HepG2 (cell line): Measurements from ENCODE around the gene KIF13A. TPM values are rescaled to one million over a fixed set of nuclear protein-coding genes. Genes with fewer than 3 reads are reported as not detected.

Experiments
- ATAC-seq: fragments of 200-7000 bp; cut with Tn5 transposase; 3 replicates; pipeline ENCODE4 v1.9.1; 2020; ENCODE audit warnings: mild to moderate bottlenecking, moderate library complexity
- BruUV-seq: library from RNA; stranded (reverse); fragments of 400-500 nt; replicated peaks from 2 replicates; lab custom pipeline; 2021; lab: Mats Ljungman, UMichigan
- CTCF ChIA-PET: fragments of 300-600 bp; formaldehyde crosslinking; extraction: SDS; loops from one replicate; lab custom pipeline; 2021; ENCODE audit warnings: low total read pairs, inconsistent platforms, low intra/inter-chr PET ratio; lab: Yijun Ruan, JAX
- POLR2A ChIA-PET: fragments of 350-600 bp; sonication (Branson Sonifier 250); formaldehyde crosslinking; loops from one replicate; lab custom pipeline; 2020; ENCODE audit warnings: antibody characterized with exemption, inconsistent platforms; lab: Yijun Ruan, JAX
- DNase-seq: peaks from one replicate; pipeline ENCODE4 v3.0.0-alpha.2; 2015; ENCODE audit warnings: low spot score
- FAIRE-seq: peaks from 3 replicates; lab custom pipeline; 2011; peaks lifted over from hg19 to GRCh38; lab: Jason Lieb, UNC
- H2AFZ ChIP-seq: one replicate; pipeline ENCODE4 v1.6.1; 2011; ENCODE audit warnings: low read length, inconsistent platforms
- H3K27ac ChIP-seq: fragments of 300-600 bp; 3 replicates; pipeline ENCODE4 v1.8.0; 2011; ENCODE audit warnings: mixed run types, mild to moderate bottlenecking, mixed read lengths, low read length, inconsistent platforms; ENCODE audit not compliant: insufficient read depth; ENCODE audit errors: extremely low read length
- H3K27me3 ChIP-seq, 2 experiments: fragments of 200-600 bp in 1 of 2; 2 replicates in 1 of 2; 3 replicates in 1 of 2; pipeline versions ENCODE4 v1.6.0 to v1.8.0; 2011; ENCODE audit warnings: low read length in 2 of 2, mild to moderate bottlenecking in 2 of 2, moderate library complexity in 2 of 2, inconsistent platforms in 1 of 2; ENCODE audit not compliant: insufficient read depth in 2 of 2, control insufficient read depth in 1 of 2
- H3K36me3 ChIP-seq, 2 experiments: fragments of 200-600 bp in 1 of 2; replicated peaks in 1 of 2; 2 replicates in 1 of 2; 3 replicates in 1 of 2; pipeline versions ENCODE4 v1.5.1 to v1.8.0; 2011; ENCODE audit warnings: low read length in 2 of 2, inconsistent platforms in 1 of 2; ENCODE audit not compliant: insufficient read depth in 2 of 2, control insufficient read depth in 1 of 2
- H3K4me1 ChIP-seq: 2 replicates; pipeline ENCODE4 v1.5.1; 2012; ENCODE audit warnings: low read length, inconsistent platforms; ENCODE audit not compliant: insufficient read depth
- H3K4me2 ChIP-seq: 2 replicates; pipeline ENCODE4 v1.6.0; 2011; ENCODE audit warnings: low read depth, low read length, inconsistent platforms
- H3K4me3 ChIP-seq, 3 experiments: fragments of 200-600 bp in 1 of 3; sonication (generic), shearing (Covaris generic) in 1 of 3; replicated peaks in 1 of 3; 2 replicates each; pipeline ENCODE4 v1.5.1; 2011 to 2016; ENCODE audit warnings: low read length in 3 of 3, inconsistent platforms in 2 of 3, low read depth in 2 of 3, mild to moderate bottlenecking in 2 of 3, control low read depth in 1 of 3, mixed read lengths in 1 of 3; ENCODE audit not compliant: insufficient read depth in 1 of 3
- H3K79me2 ChIP-seq: one replicate; pipeline ENCODE4 v1.6.1; 2011; ENCODE audit warnings: low read length, inconsistent platforms; ENCODE audit not compliant: insufficient read depth
- H3K9ac ChIP-seq: 2 replicates; pipeline ENCODE4 v1.6.0; 2011; ENCODE audit warnings: mild to moderate bottlenecking, low read depth, low read length, inconsistent platforms; ENCODE audit not compliant: insufficient read depth
- H3K9me3 ChIP-seq: 2 replicates; pipeline ENCODE4 v1.5.1; 2012; ENCODE audit warnings: mild to moderate bottlenecking, low read length
- H4K20me1 ChIP-seq: 2 replicates; pipeline ENCODE4 v1.6.0; 2011; ENCODE audit warnings: inconsistent platforms, mild to moderate bottlenecking, low read length, moderate library complexity; ENCODE audit not compliant: insufficient read depth
- HNF1A ChIP-seq, 2 experiments: sonication (generic) in 1 of 2; formaldehyde crosslinking in 1 of 2; IDR thresholded peaks; 2 replicates each; pipeline versions ENCODE4 v1.4.0 to v1.6.1; 2016 to 2020; ENCODE audit warnings: borderline replicate concordance in 1 of 2, low read depth in 1 of 2, mild to moderate bottlenecking in 1 of 2, missing genetic modification reagents in 1 of 2
- ZBTB40 ChIP-seq, 2 experiments: fragments of 450-650 bp in 1 of 2; sonication (generic) in 1 of 2; formaldehyde crosslinking in 1 of 2; IDR thresholded peaks; 2 replicates each; pipeline versions ENCODE4 v1.6.1 to v1.8.0; 2016 to 2022; ENCODE audit warnings: antibody characterized with exemption in 1 of 2, mild to moderate bottlenecking in 1 of 2, missing genetic modification reagents in 1 of 2
- ZSCAN25 ChIP-seq: sonication (generic); formaldehyde crosslinking; IDR thresholded peaks from 2 replicates; pipeline ENCODE4 v1.8.0; 2022; ENCODE audit warnings: mild to moderate bottlenecking, missing genetic modification reagents
- WGBS: methylation state at CpG from one replicate; pipeline ENCODE4 v1.1.6; 2017; ENCODE audit warnings: low lambda C conversion rate; 5-methylcytosine and 5-hydroxymethylcytosine counted together
- in situ Hi-C: cut with HindIII; loops from 2 replicates; pipeline ENCODE4 v1.10.0; 2017; ENCODE audit warnings: low pct_unique_long_range_greater_than_20kb; ENCODE audit not compliant: extremely low pct_ligation_motif_present
- intact Hi-C: fragments of 100-400 bp; cut with micrococcal nuclease; formaldehyde crosslinking; loops from one replicate; pipeline ENCODE4 v1.10.0; 2022; ENCODE audit not compliant: unreplicated experiment
- polyA plus RNA-seq, 8 experiments: library from polyadenylated mRNA; depleted of rRNA in 3 of 8; stranded (reverse) in 7 of 8; unstranded in 1 of 8; fragments of >200 nt; fragmentation: Illumina TruSeq in 4 of 8; extraction: Trizol in 4 of 8; gene quantifications; 2 replicates each; pipeline versions ENCODE4 v1.2.1 to v1.2.3, GENCODE V29; 2011 to 2016; ENCODE audit warnings: low read depth in 4 of 8, missing spikeins in 1 of 8, mixed read lengths in 1 of 8; ENCODE audit not compliant: insufficient read depth in 1 of 8
- total RNA-seq, 5 experiments: library from RNA; depleted of rRNA; stranded (reverse); fragments of >200 nt; fragmentation: Illumina TruSeq; extraction: Trizol; gene quantifications; 2 replicates each; pipeline ENCODE4 v1.2.3, GENCODE V29; 2016; ENCODE audit warnings: low read depth in 1 of 5
- TF ChIP-seq, protein P1 (sequence below): sonication (generic); formaldehyde crosslinking; conservative IDR thresholded peaks from 2 replicates; pipeline ENCODE4 v1.4.0; 2020; ENCODE audit warnings: missing genetic modification reagents

The KIF13A gene
- total and polyA plus RNA-seq, 2 of the 13 experiments (the other 11 are each of a cell fraction or from before 2014, with no cell fraction given), result 21.1 to 37.2 TPM

- peak; percentile 76 for TF ChIP-seq HNF1A (IDR thresholded peaks at IDR 0.05; ENCODE audit: low read depth)
- peak; percentile 28; the same call in 1 of the 2 replicates for TF ChIP-seq HNF1A (CRISPR knock-in tag; IDR thresholded peaks at IDR 0.05; ENCODE audit: borderline replicate concordance)
- TF ChIP-seq, all 625 proteins: peak for 8
Measured at GRCh38 chr6:17816921-17817611, 170.4 kb downstream of the KIF13A start (continued).

DNA sequence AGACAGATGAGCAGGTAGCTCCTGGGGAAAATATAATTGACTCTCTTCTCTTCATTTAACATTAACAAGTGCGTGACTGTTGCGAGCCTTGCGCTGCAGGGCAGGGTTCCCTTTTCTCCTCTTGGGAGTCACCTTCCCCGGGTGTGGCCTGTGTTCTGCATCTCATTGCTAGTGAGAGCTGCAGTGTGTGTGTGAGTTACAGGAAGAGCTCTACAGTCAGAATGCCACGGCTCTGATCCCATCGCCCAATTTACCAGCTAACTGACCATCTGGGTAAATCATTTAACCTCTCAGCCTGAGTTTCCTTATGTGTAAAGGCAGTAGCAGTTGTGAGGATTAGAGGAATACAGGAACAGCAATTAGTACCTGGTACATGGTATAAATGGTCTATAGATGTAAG is 173.9 kb downstream of the KIF13A start:
- Histone ChIP-seq H3K36me3 (peaks cover 2 to 3% of the 10 kb centered on the region in 2 experiments; a peak in 2 of 5 replicates), H3K9me3 (no peaks in the 10 kb centered on the region), H3K27ac (no peak overlapping the region), H3K79me2 (no peaks in the 10 kb centered on the region), H4K20me1 (no peaks in the 10 kb centered on the region), H3K9ac (no peak overlapping the region), H3K4me3 (no peak overlapping the region), H3K27me3 (no peaks in the 10 kb centered on the region), H2AFZ (no peak overlapping the region), H3K4me1 (peaks cover 14% of the 10 kb centered on the region), H3K4me2 (no peak overlapping the region)
- no TSS peak for BruUV-seq
- in situ Hi-C loops (no loop called here), intact Hi-C loops (no loop called here)
- CTCF ChIA-PET, result no interaction called here
- no peak for FAIRE-seq
- WGBS, result 96% methylated on average over 6 of the region's 6 CpGs
- POLR2A ChIA-PET, result no interaction called here
- TF ChIP-seq, protein P1, sequence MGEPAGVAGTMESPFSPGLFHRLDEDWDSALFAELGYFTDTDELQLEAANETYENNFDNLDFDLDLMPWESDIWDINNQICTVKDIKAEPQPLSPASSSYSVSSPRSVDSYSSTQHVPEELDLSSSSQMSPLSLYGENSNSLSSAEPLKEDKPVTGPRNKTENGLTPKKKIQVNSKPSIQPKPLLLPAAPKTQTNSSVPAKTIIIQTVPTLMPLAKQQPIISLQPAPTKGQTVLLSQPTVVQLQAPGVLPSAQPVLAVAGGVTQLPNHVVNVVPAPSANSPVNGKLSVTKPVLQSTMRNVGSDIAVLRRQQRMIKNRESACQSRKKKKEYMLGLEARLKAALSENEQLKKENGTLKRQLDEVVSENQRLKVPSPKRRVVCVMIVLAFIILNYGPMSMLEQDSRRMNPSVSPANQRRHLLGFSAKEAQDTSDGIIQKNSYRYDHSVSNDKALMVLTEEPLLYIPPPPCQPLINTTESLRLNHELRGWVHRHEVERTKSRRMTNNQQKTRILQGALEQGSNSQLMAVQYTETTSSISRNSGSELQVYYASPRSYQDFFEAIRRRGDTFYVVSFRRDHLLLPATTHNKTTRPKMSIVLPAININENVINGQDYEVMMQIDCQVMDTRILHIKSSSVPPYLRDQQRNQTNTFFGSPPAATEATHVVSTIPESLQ (CRISPR knock-in tag), result no peak
- no peak for TF ChIP-seq ZSCAN25
- TF ChIP-seq ZBTB40 (IDR thresholded peaks at IDR 0.05), result no peak
- no peak for TF ChIP-seq ZBTB40 (CRISPR knock-in tag; IDR thresholded peaks at IDR 0.05)
- no peak for DNase-seq
- ATAC-seq, result no peak
